Measurements from ENCODE around the gene FGFR3.

- no peak for TF ChIP-seq RAD21 (IDR thresholded peaks at IDR 0.05; ENCODE audit: low read length)
- no peak for TF ChIP-seq BHLHE40 (IDR thresholded peaks at IDR 0.05; ENCODE audit: low read depth, low read length)
- peak; percentile 67 for TF ChIP-seq POLR2A (IDR thresholded peaks at IDR 0.05; ENCODE audit: low read depth, low read length)
- TF ChIP-seq CTCF (conservative IDR thresholded peaks at IDR 0.05; ENCODE audit: low read depth, low read length): peak; percentile 15; the same call in 1 of the 2 replicates
- TF ChIP-seq RCOR1 (IDR thresholded peaks at IDR 0.05; ENCODE audit: insufficient replicate concordance, low read length): no peak
- no peak for TF ChIP-seq CEBPB (IDR thresholded peaks at IDR 0.05; ENCODE audit: low read depth, low read length)
- TF ChIP-seq CHD1 (IDR thresholded peaks at IDR 0.05; ENCODE audit: low read depth, low read length): no peak
- TF ChIP-seq SMC3 (IDR thresholded peaks at IDR 0.05; ENCODE audit: low read depth, low read length): no peak
- no peak for TF ChIP-seq ELK1 (IDR thresholded peaks at IDR 0.05; ENCODE audit: borderline replicate concordance, low read depth, low read length)
- peak; percentile 14; the same call in 1 of the 2 replicates for TF ChIP-seq MAZ (IDR thresholded peaks at IDR 0.05; ENCODE audit: borderline replicate concordance, low read depth, low read length)
Observed at GRCh38 chr4:1856071-1856942, 63.2 kb downstream of the FGFR3 start, which contains the start of gene LETM1.
